ENCODE measurements around the gene ZNF688.
A peak's percentile ranks its signal among the peaks of the same experiment; 100 is the strongest.

ZNF688 gene

GRCh38 chr16:30585400-30586191 is 14.1 kb upstream of the ZNF688 start, which contains the start of gene ZNF785:
Gene ZNF785, minus strand, starts transcription at chr16:30585697. Its CDS starts 86 bp downstream, at chr16:30585611.
- peak; percentile 97 for DNase-seq (ENCODE audit: low spot score)

GRCh38 chr16:30585022-30585399 is 13.5 kb upstream of the ZNF688 start:
- DNase-seq (ENCODE audit: low spot score), result no peak

GRCh38 chr16:30582611-30583340 is 11.3 kb upstream of the ZNF688 start:
- no peak for DNase-seq (ENCODE audit: low spot score)

GRCh38 chr16:30581457-30581856 is 9.9 kb upstream of the ZNF688 start:
- no peak for DNase-seq (ENCODE audit: low spot score)

- DNase-seq (ENCODE audit: low spot score), result no peak
Observed at GRCh38 chr16:30574678-30575077, 3.2 kb upstream of the ZNF688 start.

GRCh38 chr16:30570636-30571444 is 674 bp downstream of the ZNF688 start:
- DNase-seq (ENCODE audit: low spot score), result no peak

- DNase-seq (ENCODE audit: low spot score), result no peak
Observed at GRCh38 chr16:30569746-30570635, 1.5 kb downstream of the ZNF688 start.

GRCh38 chr16:30569281-30569680 is 2.2 kb downstream of the ZNF688 start:
- no peak for DNase-seq (ENCODE audit: low spot score)

- peak; percentile 78 for DNase-seq (ENCODE audit: low spot score)
Observed at GRCh38 chr16:30567991-30568638, 3.4 kb downstream of the ZNF688 start.

- peak; percentile 68 for DNase-seq (ENCODE audit: low spot score)
Observed at GRCh38 chr16:30567160-30567990, 4.1 kb downstream of the ZNF688 start.

- DNase-seq (ENCODE audit: low spot score), result no peak
Observed at GRCh38 chr16:30566531-30566930, 5.0 kb downstream of the ZNF688 start.

- no peak for DNase-seq (ENCODE audit: low spot score)
Observed at GRCh38 chr16:30565984-30566383, 5.5 kb downstream of the ZNF688 start.

GRCh38 chr16:30565526-30565925 is 6.0 kb downstream of the ZNF688 start:
- DNase-seq (ENCODE audit: low spot score), result no peak

GRCh38 chr16:30562021-30562420 is 9.5 kb downstream of the ZNF688 start:
- no peak for DNase-seq (ENCODE audit: low spot score)

GRCh38 chr16:30561089-30561816 is 10.3 kb downstream of the ZNF688 start:
- peak; percentile 20 for DNase-seq (ENCODE audit: low spot score)

- no peak for DNase-seq (ENCODE audit: low spot score)
Observed at GRCh38 chr16:30559690-30560089, 11.8 kb downstream of the ZNF688 start.

- DNase-seq (ENCODE audit: low spot score), result no peak
Observed at GRCh38 chr16:30558789-30559377, 12.6 kb downstream of the ZNF688 start.

- DNase-seq (ENCODE audit: low spot score), result peak; percentile 99
Observed at GRCh38 chr16:30557957-30558788, 13.3 kb downstream of the ZNF688 start, which contains the start of gene ZNF764. Gene ZNF764, minus strand, starts transcription at chr16:30558374. Its CDS starts 192 bp downstream, at chr16:30558182.
